ENCODE measurements around the gene INPP5A. TPM values are rescaled to one million over a fixed set of nuclear protein-coding genes. Genes with fewer than 3 reads are reported as not detected.

The INPP5A gene
- total RNA-seq, 1 experiment from 2014 or later: 16.6 TPM

- intact Hi-C loops (cut with micrococcal nuclease; ENCODE audit: unreplicated experiment): no loop called here
- H3K4me3 Mint-ChIP-seq (ENCODE audit: low read depth, unreplicated experiment): no peak overlapping the region
- DNase-seq: no peak
- H3K27ac Mint-ChIP-seq (ENCODE audit: unreplicated experiment): no peak overlapping the region
- H3K4me1 Mint-ChIP-seq (ENCODE audit: low read depth, unreplicated experiment): no peaks in the 10 kb centered on the region
- no peaks in the 10 kb centered on the region for H3K27me3 Mint-ChIP-seq (ENCODE audit: unreplicated experiment)
- CTCF ChIA-PET: no interaction called here
- peaks cover 15% of the 10 kb centered on the region for H3K9me3 Mint-ChIP-seq (ENCODE audit: low read depth, unreplicated experiment)
- TF ChIP-seq CTCF (IDR thresholded peaks at IDR 0.05; ENCODE audit: unreplicated experiment): no peak
- BruUV-seq (replicated peaks): no TSS peak
- no peaks in the 10 kb centered on the region for H3K36me3 Mint-ChIP-seq (ENCODE audit: insufficient read depth, unreplicated experiment)
These were observed 62.1 kb downstream of the INPP5A start for GRCh38 chr10:132599732-132600131.

DNA sequence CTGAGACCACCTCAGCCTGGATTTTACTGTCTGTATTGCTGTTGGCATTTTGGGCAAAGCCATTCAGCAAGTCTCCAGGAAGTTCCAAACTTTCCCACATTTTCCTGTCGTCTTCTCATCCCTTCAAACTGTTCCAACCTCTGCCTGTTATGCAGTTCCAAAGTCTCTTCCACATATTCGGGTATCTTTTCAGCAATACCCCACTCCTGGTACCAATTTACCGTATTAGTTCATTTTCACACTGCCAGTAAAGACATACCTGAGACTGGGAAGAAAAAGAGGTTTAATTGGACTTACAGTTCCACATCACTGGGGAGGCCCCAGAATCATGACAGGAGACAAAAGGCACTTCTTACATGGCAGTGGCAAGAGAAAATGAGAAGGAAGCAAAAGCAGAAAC lies 62.8 kb downstream of the INPP5A start:
- no TSS peak for BruUV-seq (replicated peaks)
- CTCF ChIA-PET: no interaction called here
- H3K36me3 Mint-ChIP-seq (ENCODE audit: insufficient read depth, unreplicated experiment): no peaks in the 10 kb centered on the region
- no peak for TF ChIP-seq CTCF (IDR thresholded peaks at IDR 0.05; ENCODE audit: unreplicated experiment)
- no peaks in the 10 kb centered on the region for H3K27me3 Mint-ChIP-seq (ENCODE audit: unreplicated experiment)
- intact Hi-C loops (cut with micrococcal nuclease; ENCODE audit: unreplicated experiment): no loop called here
- peaks cover 15% of the 10 kb centered on the region for H3K9me3 Mint-ChIP-seq (ENCODE audit: low read depth, unreplicated experiment)
- no peak overlapping the region for H3K4me3 Mint-ChIP-seq (ENCODE audit: low read depth, unreplicated experiment)
- H3K4me1 Mint-ChIP-seq (ENCODE audit: low read depth, unreplicated experiment): no peaks in the 10 kb centered on the region
- no peak for DNase-seq
- H3K27ac Mint-ChIP-seq (ENCODE audit: unreplicated experiment): no peak overlapping the region

- no peak for TF ChIP-seq CTCF (IDR thresholded peaks at IDR 0.05; ENCODE audit: unreplicated experiment)
- no peak overlapping the region for H3K27ac Mint-ChIP-seq (ENCODE audit: unreplicated experiment)
- no peak overlapping the region for H3K4me3 Mint-ChIP-seq (ENCODE audit: low read depth, unreplicated experiment)
- no TSS peak for BruUV-seq (replicated peaks)
- H3K36me3 Mint-ChIP-seq (ENCODE audit: insufficient read depth, unreplicated experiment): no peaks in the 10 kb centered on the region
- CTCF ChIA-PET: no interaction called here
- no peaks in the 10 kb centered on the region for H3K4me1 Mint-ChIP-seq (ENCODE audit: low read depth, unreplicated experiment)
- intact Hi-C loops (cut with micrococcal nuclease; ENCODE audit: unreplicated experiment): no loop called here
- peaks cover 15% of the 10 kb centered on the region for H3K9me3 Mint-ChIP-seq (ENCODE audit: low read depth, unreplicated experiment)
- DNase-seq: no peak
- H3K27me3 Mint-ChIP-seq (ENCODE audit: unreplicated experiment): no peaks in the 10 kb centered on the region
These were observed 64.0 kb downstream of the INPP5A start for GRCh38 chr10:132601567-132601966.

DNA sequence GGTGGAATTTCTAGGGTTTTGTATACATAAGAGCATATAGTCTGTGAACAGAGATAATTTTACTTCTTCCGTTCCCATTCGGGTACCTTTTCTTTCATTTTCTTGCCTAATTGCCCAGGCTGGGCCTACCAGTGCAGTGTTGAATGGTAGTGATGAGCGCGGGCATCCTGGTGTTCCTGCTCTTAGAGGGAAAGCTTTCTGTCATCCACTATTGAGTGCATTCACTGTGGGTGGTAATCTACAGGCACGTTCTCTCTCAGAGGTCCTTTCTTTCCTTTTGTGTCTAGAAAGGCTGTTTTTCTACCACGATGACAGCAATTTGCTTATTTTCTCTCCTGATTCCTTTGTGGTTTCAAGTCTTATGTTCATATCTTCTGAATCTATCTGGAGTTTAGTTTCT lies 65.0 kb downstream of the INPP5A start:
- Mint-ChIP-seq H3K27ac (ENCODE audit: unreplicated experiment) (no peak overlapping the region), H3K4me3 (ENCODE audit: low read depth, unreplicated experiment) (no peak overlapping the region), H3K27me3 (ENCODE audit: unreplicated experiment) (no peaks in the 10 kb centered on the region), H3K36me3 (ENCODE audit: insufficient read depth, unreplicated experiment) (no peaks in the 10 kb centered on the region), H3K9me3 (ENCODE audit: low read depth, unreplicated experiment) (peaks cover 15% of the 10 kb centered on the region), H3K4me1 (ENCODE audit: low read depth, unreplicated experiment) (no peaks in the 10 kb centered on the region)
- BruUV-seq (replicated peaks): no TSS peak
- CTCF ChIA-PET: no interaction called here
- no peak for TF ChIP-seq CTCF (IDR thresholded peaks at IDR 0.05; ENCODE audit: unreplicated experiment)
- intact Hi-C loops (cut with micrococcal nuclease; ENCODE audit: unreplicated experiment): no loop called here
- DNase-seq: no peak

All from Calu3 (cell line).